A549 treated with DMSO at 1 μM for 4 hours (cell line): ENCODE results near the gene SLC29A1. TPM values are rescaled to one million over a fixed set of nuclear protein-coding genes. Genes with fewer than 3 reads are reported as not detected.

Source experiments
- total RNA-seq: library from RNA; stranded (reverse); fragments of 200-300 nt; extraction: Qiagen RNA extraction; gene quantifications from 5 replicates; pipeline ENCODE4 v1.2.3, GENCODE V29; 2022; ENCODE audit warnings: low read depth

SLC29A1 gene
- total RNA-seq: 40.2 to 58.4 TPM (median 50.8 TPM) in 5 replicates

DNA sequence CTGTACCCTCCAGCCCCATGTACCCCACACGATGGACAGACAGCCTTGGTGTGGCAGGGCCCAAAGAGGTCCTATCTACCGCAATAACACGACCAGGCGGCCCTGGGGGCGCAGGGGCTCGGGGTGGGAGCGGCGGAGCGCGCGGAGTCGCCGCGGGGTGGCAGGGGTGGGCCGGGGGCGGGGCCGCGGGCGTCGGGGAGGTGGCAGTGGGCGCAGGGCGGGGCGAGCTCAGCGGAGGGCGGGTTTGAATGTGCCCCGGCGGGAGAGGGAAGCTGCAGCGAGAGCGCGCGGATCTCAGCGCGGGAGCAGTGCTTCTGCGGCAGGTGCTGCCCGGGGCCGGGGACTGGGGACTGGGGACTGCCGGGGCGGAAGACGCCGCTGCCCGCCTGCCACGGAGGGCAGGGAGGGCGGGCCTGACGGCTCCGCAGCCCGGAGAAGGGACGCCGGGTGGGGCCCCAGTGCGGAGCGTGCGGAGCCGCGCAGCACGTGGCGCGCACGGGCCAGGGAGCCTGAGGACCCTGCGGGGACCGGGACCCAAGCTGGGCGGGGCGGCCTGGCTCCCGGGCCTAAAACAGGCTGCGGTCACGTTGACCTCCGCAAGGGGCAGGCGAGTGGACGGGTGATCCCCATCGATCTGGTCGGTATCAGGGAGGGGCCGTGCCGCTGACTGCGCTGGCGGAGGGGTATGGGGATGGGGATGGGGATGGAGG lies at the start of gene SLC29A1:
SLC29A1 (plus strand) TSS at position 277 of the 710 bp plus-strand sequence. CDS start 3,719 bp downstream, outside the sequence.

GRCh38 chr6:44216677-44217331 lies 6.6 kb upstream of the SLC29A1 start, which contains the start of gene MYMX:
MYMX (plus strand) TSS chr6:44216926; CDS start chr6:44217472, 546 bp downstream.

DNA sequence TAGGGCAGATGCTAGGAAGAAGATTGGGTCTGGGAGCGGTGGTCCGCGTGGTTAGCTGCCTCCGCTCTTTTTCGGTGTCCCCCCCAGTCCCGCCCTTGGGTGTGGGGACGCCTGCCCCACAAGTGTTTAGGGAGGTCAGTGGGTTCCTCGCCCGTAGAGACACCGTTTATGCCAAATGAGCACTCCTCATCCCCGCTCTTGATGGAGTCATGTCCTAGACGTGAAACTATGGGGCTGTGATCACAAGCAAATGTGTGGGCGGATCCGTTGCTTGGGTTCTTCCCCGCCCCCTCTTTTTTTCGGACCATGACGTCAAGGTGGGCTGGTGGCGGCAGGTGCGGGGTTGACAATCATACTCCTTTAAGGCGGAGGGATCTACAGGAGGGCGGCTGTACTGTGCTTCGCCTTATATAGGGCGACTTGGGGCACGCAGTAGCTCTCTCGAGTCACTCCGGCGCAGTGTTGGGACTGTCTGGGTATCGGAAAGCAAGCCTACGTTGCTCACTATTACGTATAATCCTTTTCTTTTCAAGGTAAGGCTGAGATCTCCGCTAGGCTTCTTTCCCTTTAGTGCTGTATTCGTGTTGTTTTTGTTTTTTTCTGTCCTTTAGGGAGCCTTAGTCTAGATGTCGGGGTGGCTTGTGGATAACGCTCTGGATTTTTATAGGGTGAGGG lies 23.4 kb downstream of the SLC29A1 start, which contains the start of gene HSP90AB1:
HSP90AB1 (plus strand) TSS at position 439 of the 675 bp plus-strand sequence. CDS start 1,529 bp downstream, outside the sequence.

GRCh38 chr6:44257025-44257752 lies 33.8 kb downstream of the SLC29A1 start, which contains the start of gene SLC35B2:
SLC35B2 (minus strand) TSS chr6:44257528; CDS start chr6:44257410, 118 bp downstream.

DNA sequence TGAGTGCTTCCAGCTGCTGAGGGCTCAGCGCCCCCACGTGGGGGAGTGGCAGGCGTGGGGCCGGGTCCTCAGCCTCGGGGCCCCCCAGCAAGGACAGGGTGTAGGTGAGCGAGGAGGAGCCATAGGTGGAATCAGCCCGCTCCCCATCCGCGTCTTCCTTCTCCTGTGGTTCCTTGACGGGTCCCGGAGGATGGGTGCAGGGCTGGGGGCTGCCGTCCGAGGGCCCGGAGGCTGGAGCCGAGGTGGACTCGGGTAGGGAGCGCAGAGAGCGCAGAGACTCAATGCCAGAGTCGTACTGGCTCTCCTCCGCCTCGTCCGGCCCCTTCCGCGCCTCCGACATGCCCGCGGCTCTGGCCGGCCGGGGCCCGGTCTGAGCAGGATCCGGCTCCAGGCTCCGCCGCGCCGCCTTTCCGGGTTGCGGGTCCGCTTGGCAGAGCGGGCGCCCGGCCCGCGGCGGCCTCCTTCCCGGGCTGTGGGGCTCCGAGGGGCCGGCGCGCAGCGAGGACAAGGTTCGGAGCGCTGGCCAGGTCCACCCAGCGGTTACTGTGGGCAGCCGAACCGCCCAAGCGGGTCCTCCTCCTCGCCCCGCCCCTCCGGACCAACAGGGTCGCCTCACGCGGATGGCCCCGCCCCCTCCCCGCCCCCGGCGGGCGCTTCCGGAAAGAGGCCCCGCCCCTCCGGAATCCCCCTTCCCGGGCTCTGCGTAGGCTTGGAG lies 41.8 kb downstream of the SLC29A1 start, which contains the start of gene NFKBIE:
NFKBIE (minus strand) TSS at position 545 of the 715 bp plus-strand sequence; CDS start at position 340, 205 bp downstream.

DNA sequence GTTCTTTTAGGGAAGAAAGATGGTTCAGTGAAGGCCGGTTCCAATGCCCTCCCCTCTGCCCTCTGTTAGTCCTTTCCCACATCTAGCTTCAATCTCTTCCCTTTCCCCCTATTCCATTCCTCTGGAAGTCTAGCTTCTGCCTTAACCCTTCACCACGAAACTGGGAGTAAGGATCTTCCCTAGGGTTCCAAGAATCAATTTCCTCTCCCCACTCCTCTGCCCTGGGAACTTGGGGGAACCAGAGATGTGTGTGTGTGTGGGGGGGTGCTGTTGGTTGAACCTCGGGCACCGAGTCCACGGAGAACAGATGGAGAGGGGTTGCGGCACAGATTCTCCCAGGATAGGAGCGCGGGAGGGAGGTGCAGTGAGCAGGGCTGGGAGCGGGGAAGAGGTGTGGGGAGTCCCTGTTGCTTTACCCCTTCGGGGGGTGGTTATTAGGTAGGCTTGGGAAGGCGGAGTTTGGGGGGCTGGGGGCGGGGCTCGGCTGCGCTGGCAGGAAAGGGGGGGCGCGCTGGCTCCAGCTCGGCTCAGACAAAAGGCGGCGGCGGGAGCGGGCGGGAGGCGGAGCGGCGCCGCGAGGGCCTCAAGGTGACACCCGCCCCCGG lies 46.6 kb downstream of the SLC29A1 start, which contains the start of gene TMEM151B:
TMEM151B (plus strand) TSS at position 530 of the 605 bp plus-strand sequence. CDS start 293 bp downstream, outside the sequence.

Other genes starting within 250 kb of the SLC29A1 start
- 64.5 to 70.9 TPM (median 69.7 TPM) in 5 replicates for gene MRPL14, start 96.1 kb upstream of the SLC29A1 start, total RNA-seq
- gene TMEM63B, start 96.0 kb upstream of the SLC29A1 start, total RNA-seq: 12.3 to 17.6 TPM (median 16.0 TPM) in 5 replicates
- not detected in 5 replicates for gene CAPN11, start 64.8 kb upstream of the SLC29A1 start, total RNA-seq
- not detected in 5 replicates for gene MYMX, start 6.7 kb upstream of the SLC29A1 start, total RNA-seq
- gene HSP90AB1, start 23.5 kb downstream of the SLC29A1 start, total RNA-seq: 1,297 to 1,414 TPM (median 1,344 TPM) in 5 replicates
- 61.6 to 68.1 TPM (median 64.1 TPM) in 5 replicates for gene SLC35B2, start 33.9 kb downstream of the SLC29A1 start, total RNA-seq
- gene NFKBIE, start 42.0 kb downstream of the SLC29A1 start, total RNA-seq: 11.3 to 16.6 TPM (median 14.4 TPM) in 5 replicates
- 0.02 to 0.05 TPM (median 0.02 TPM) in 3 of 5 replicates, not detected in the others for gene TMEM151B, start 46.9 kb downstream of the SLC29A1 start, total RNA-seq
- gene AARS2, start 89.8 kb downstream of the SLC29A1 start, total RNA-seq: 5.2 to 9.2 TPM (median 7.8 TPM) in 5 replicates
- not detected in 5 replicates for gene SPATS1, start 119.1 kb downstream of the SLC29A1 start, total RNA-seq
- 12.0 to 15.8 TPM (median 14.2 TPM) in 5 replicates for gene CDC5L, start 164.1 kb downstream of the SLC29A1 start, total RNA-seq